HG03064 (cell line): ENCODE results near the gene SHB.

Experiments
- ATAC-seq: cut with Tn5 transposase; IDR thresholded peaks from one replicate; pipeline ENCODE4 v1.9.1; 2021; ENCODE audit warnings: low read depth; ENCODE audit not compliant: unreplicated experiment

SHB gene

DNA sequence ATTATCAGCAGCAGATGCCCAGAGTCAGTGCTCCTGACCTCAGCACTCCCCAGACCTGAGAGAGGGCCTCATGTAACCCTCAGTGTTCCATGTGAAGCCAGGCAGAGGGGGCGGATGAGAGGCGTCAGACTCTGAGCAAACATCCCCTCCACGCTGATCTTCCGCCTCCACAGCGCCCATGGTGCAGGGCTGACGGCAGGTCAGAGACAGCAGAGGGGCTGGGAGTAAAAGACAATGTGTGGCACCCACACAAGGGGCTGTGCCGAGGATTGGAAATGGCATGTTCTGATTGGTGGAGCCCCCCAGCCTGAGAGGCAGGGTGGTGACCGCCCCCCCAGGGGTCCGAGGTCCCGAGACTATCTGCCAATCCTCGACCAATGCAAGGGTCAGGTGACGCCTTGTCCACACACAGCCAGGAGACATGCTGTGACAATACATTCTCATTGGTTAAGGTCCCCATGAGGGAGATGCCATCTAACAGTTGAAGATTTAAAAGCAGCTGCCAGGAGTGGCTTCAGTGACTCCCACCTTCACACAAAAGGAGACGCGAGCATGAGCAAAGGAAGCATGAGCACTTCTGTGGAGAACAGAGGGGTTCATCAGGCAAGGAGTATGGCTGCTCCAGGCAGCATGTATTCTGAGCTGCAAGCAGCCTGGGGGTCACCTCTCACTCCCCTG lies 145.8 kb downstream of the SHB start:
- ATAC-seq, result no peak

DNA sequence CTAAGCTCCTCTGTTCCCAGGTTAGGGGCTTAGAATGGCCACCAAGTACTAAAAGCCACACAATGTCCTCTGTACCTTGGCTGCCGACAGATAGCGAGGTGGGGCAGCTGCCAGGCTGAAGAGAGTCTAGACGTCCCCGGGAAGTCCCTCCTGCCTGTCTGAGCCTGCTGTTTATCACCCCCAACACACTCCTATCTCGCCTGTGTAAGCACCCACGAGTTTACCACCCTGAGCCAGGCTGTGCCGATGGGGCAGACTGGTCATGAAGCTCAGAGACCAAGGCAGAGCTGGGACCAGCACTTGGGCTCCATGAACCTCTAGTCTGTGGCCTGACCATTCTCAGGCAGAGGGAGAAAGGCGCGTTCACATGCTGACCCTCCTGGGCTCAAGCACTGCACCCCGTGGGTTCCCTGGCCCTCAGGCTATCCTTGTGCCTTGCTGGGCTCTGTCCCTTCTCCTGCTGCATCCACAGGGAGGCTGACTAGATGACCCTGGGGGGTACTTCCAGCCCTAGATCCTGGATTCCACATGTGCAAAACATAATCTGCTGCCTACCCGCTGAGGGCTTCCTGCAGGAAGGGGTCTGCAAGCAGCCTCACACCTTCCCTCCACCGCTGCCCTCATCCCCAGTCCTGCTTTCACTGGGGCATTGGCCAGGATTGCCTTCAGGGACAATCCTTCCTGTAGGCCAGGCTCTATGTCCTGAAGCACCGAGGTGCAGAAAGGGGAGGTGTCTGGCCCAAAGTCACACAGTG lies 146.5 kb downstream of the SHB start:
- ATAC-seq, result no peak

DNA sequence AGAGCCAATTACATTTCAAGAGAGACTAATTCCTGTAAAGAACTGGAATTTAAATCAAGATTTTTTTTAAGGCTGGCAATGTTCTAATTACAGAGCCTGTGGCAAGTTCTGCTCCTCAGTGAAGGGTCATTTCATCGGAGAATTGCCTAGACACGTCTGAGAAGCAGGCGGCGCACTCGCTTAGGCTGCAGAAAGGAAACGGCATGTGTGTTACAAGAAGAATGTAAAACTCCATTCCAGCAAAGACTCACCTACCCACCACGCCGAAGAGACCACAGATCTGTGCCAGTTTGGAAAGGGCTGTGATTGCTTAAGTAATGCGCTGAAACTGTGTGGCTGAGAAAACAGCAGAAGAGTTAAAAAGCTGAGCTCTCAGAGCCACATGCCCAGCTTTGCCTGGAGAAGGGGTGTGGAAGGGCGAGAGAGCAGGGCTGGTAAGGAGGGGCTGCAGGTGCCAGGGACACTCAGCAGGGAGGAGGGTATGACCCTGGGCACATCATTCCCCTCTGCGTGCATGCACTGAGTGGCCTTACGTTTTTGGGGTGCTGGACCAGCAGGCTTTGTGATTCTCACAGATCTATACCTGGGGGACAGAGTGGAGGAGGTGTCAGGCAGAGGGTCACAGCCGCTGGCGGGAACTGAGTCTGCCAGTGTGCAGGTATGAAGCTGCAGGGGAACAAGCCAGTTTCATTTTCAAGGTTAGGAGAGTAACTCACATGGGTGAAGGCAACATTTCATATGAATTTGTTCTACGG lies 147.3 kb downstream of the SHB start:
- no peak for ATAC-seq

DNA sequence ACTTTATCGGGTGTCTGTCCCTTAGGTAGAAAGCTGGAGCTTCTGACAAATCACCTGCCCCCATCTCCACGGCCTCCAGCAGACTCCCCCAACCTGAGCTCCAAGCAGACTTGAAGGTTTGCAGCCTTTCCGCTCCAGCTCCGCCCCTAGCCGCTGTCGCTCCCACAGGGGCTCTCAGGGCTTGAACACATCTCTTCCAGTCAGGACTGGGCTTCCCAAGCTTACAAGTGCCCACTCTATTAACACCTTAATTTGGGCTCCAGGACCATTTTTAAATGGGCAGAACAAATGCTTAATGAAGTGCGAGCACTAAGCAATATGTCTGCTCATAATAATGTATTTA lies 147.9 kb downstream of the SHB start:
- no peak for ATAC-seq

DNA sequence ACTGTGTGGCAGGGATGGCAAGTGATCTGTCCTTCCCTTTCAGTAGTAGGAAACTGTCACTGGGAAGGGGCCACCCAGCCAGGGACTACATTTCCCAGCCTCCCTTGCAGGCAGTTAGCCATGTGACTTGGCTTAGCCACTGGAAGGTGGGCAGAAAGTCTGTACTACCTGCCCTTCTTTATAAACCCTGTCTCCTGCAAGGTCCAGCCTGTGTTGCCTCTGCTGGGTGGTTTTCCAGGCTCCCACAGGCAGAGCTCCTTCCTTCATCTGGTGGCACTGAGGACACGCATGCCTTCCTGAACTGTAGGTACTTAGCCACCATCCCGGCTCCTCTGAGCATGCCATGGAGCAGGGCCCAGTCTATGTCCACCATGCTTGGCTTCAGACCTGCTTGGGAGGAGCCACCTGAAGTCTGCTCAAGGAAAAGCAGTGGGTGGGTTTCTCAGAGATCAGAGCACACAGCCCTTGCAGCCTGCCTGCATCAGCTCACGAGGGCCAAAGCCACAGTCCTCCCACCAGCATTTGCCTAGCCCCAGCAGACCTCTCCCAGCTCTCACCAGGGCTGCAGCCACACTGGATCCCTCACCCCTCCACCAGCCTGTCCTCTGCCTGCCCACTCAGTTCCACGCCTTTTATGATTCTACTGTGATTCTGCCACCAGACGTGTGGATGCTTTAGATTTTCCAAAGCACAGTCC lies 148.4 kb downstream of the SHB start:
- no peak for ATAC-seq

DNA sequence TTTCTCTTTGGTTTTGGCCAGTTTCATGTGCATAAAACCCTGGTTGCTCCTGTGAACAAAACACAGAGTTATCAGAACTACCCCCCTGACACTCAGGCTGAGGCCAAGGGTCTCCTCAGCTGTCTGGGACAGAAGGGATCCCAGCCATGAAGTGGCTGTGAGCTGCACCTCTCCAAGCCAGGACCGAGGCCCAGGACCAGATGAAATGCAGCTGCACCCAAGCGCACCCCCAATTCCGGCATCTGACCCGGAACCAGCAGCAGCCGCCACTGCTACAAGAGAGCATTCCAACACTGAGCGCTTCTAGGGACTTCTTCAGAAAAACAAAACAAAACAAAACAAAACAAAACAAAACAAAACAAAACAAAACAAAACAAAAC lies 149.1 kb downstream of the SHB start:
- ATAC-seq, result no peak

DNA sequence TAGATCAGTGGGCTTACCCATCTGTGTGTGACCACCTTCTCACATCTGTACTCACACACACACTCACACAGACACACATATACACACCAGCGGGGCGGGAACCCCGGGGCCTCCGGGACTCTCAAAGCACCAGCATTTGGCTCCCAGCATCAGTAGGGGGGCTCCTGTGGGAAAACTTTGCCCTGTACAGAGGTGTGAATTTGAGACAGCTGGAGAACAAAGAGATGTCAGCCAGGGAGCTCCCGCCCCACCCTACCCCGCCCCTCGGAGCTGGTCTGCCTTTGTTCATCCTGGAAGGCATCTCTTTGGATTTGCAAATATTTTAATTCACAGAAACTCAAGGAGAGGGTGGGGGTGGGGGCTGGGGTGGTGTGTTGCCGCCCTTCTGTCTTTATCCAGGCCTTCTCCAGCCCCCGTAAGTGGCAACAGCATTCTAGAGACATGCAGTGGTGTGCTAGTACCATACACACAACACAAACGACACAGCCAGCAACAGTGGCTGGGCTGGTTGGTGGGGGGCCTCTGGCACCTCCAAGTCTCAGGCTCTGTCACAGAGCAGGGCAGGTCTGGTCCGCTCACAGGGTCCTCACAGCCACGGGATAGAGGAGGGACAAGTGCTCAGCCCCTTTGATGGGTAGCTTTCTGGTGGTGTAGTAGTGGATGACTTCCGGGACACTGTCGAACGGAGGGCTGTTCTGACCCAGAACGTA lies 149.6 kb downstream of the SHB start:
- ATAC-seq, result no peak

DNA sequence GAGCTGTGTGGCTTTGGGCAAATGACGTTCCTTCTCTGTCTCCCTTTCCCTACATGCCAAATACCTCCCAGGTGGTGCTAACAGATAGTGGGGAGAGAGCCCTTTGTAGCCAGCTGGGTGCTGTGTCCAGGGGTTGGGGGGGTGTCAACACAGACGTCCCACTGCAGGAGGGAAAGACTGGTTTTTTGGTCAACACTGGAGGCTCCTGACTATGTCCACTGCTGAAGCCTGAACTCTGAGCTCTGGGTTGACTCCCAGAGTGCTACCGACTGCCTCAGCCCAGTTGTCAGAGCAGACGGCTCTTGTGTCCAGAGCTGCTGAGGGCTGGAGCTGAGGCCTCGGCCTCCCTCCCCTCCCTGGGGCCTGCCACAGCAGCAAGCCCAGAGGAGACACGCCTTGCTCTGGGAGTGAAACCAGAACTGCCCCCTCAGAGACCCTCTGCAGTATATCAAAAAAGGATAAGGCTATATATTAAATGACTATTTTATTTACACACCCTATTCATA lies 150.3 kb downstream of the SHB start:
- no peak for ATAC-seq

DNA sequence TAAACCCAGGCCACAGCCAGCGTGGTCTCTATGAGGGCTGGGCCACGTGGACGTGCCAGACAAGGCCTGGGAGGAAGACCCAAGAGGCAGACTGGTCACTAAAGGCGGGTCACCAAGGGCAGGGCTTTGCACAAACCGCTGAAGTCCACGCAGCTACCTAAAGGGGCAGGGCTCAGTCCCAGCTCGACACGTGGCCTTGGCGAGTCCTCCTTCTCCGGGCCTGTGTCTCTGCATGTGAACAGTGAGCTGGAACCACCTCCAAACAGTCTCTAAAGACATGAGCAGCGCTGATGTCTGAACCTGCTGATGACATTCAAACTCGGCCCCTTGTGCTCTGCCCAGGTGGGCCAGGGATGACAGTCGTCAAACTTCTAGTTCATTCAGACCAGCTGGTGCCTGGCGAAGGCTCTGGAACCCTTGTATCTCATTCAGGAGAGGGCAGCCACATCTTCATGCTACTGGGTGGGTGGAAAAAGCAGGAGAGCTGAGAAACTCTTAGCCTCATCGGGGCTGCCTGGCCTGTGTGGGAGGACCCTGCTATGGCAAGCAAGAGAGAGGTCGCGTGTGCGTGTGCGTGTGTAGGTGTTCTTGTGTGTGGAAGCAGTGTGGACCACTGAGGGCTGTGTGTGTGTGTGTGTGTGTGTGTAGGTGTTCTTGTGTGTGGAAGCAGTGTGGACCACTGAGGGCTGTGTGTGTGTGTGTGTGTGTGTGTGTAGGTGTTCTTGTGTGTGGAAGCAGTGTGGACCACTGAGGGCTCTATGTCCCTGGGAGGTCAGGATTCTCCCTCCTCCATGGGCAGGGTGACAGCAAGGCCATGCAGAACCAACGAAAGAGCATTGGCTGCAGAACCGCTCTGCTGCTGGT lies 151.0 kb downstream of the SHB start:
- ATAC-seq, result no peak

DNA sequence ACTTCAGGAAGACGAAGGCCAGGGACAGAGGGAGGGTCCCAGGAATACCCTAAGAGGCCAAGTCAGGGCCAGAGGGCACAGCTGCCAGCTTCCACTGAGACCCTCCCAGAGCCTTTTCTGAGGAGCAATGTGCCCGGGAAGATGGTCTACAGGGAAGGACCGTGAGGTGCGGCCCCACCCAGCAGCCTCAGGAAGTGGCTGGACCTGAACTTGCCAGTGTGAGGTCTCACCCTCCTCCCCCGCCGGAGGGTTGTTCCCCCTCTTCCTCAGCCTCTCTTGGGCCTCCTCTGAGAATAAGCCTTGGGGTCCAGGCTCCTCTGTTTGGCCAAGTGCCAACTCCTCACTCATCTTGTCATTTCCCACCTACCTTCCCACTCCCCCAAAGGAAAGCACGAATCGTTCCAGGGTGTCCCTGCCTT lies 151.7 kb downstream of the SHB start:
- ATAC-seq, result no peak

DNA sequence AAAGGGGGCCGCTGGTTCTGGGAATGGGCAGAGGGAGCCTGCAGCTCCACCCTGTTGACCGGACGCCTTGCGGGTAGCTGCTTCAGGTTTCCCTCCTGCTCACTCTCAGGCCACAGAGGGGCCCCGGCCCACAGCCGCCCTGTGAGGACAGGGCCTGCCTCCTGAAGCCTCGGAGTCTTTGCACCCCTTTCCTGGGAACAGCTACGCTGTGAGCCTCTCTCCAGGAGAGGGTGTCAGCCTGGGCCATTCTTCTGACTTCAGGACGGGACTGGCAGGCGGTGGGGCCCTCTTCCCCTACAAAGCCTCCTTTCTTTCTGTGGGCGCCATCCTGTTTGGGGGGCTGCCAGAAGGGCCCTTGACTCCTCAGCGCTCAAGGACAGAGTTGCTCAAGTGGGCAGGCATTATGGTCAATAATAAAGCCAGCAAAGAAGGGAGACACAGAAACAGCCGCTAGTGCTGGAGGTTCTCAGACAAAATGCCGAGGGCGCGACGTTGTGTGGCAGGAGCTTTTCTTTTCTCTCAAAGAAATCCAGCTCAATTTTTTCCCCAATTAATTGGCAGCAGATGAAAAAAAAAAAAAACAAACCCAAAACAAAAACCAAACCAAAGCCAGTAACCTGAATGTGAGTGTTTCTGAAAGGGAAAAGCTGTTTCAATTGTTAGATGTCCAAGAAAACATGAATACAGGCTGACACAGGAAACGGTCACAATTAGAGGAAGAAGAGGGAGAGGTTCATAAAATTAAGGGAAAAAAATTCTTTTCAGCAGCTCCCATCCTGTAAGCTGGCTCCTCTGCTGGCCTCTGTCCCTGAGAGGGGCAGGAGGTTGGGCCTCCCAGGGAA lies 152.3 kb downstream of the SHB start:
- no peak for ATAC-seq

DNA sequence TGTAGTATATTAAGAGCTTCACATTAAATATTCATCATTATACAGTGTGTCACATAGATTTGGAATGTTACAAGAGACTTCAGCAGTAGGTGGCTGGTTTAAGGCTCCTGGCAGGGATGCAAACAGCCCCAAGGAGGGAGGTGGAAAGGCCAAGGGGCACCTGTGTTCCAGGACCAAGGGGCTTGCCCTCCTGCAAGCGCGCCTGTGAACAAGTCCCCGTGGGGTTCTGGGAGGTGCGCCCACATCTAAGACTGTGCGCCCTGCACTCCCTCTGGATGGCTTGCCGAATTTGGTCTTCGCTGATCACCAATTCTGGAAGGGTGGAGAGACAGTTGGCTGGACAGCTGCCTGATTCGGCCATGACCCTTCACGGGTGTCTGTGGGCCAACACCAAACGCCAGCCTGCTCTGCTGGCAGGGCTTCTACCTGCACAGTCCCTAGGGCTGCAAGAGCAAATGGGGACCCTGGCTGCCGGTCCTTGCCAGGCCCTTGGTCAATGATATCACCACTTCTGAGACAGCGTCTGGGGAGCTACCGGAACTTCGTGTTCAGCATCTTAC lies 153.0 kb downstream of the SHB start:
- ATAC-seq, result no peak

DNA sequence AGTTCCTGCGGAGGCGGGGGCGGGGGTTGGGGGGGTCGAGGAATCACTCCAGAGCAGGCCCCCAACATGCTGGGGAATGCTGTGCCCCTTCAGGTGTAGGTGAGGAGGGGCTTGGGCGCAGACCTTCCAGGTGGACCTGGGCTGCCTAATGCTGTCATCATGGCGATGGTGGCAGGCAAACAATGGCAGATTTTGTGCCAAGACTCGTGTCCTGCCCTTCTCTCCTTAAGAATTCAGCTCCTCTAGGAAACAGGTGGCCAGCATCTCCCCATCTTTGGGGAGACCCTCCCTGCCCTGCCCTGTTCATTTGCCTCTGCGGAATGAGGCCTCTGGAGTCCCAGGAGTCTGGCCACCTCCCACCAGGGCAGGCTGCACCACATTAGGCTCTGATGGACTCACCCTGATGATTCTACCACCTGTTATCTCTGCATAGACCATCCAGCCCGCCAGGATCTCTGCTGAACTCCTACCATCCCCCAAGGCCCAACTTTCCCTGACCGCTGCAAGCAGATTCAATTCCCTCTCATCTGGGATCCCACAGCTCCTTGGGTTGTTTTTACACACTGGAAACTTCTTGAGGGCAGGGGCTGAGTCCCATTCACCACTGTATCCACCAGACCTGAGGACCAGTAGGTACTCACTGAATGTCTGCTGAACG lies 154.2 kb downstream of the SHB start:
- ATAC-seq, result no peak

DNA sequence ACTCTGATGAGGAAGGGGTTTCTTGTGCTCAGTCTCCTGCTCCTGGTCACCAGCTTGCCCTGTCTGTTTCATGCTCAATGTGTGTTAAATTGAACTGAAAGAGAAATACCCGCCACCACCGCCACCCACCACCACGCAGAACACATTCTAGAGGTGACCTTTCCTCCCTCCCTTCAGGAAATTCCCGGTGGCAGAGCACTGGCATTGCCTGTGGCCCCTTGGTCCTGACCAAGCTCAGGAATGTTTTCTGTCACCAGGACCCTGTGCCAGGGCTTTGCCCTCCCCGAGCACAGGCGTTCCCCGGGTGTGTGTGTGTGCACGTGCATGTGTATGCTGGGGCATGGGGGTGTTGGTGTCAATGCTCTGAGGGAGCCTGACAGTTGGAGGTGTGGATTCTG lies 154.9 kb downstream of the SHB start:
- no peak for ATAC-seq

DNA sequence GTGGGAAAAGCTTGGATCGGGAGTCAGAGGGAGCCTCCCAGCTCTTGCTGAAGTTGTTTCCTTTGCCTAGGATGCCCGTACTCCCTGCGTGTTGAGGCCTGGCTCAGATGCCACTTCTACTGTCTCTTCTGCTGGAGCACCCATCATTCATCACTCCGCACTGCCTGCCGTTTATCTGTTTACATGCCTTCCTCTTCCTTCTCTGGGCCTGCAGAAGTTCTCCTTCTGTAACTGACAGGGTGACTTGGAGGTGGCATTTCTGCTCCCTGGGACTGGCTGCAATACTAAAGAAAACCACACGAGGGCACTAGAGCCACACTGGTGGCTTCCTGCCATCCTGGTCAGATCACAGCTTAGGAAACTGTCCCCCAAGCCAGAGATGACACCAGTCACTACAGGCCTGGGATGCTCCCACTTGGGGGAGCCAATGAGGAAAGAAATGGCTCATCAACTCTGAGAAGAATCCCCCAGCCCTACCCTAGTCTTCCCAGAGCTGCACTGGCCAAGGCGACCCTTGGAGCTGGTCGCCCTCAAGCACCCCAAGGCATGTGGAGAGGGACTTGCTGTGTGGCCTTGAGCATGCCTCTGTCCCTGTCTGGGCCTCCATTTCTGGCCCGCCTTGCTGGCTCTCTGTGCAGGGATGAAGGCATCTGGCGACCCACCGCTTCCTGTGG lies 155.4 kb downstream of the SHB start:
- ATAC-seq, result peak; percentile 66

DNA sequence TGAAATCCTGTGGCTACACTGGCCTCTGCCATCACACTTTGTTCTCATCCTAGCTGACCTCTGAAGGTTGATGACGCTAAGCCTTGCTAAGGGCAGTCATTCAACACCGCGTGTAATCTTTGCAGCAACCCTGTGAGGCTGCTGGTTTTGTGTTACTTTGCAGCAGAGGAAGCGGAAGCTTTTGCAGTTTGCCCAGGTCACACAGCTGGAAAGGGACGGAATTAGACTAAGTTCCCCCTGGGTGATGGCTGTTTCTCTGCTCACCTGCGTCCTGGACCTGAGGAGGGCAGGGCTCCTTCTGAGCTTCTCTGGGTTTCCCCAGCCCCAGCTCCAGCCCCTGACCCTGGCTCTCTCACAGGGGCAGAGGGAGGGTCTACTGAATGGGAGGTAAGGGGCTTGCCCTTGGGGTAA lies 157.8 kb downstream of the SHB start:
- ATAC-seq, result no peak

DNA sequence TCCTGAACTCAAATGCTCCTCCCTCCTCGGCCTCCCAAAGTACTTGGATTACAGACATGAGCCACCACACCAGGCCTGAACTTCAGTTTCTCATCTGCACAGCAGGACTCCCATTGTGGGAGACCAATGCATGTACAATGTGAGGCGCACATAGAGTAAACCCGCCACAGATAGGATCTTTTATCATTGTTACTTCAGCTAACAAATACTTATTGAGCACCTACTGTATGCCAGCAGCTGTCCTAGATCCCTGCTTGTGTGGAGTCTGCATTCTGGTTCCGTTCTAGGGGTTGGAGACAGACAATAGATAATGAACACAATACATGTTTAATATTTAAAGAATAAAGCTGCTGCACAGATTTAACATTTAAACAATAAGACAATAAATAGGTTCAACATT lies 158.8 kb downstream of the SHB start:
- ATAC-seq, result no peak
